Endodermal cell (in vitro differentiated cells): Measurements from ENCODE around the gene CCDC82. TPM values are rescaled to one million over a fixed set of nuclear protein-coding genes. Genes with fewer than 3 reads are reported as not detected.

Experiments used
- DNase-seq: peaks from one replicate; pipeline ENCODE4 v3.0.0-alpha.2; 2017
- H3K27ac ChIP-seq: 2 replicates; pipeline ENCODE4 v1.5.1; 2013; ENCODE audit warnings: mild to moderate bottlenecking, low read depth, low read length, moderate library complexity
- H3K27me3 ChIP-seq: 2 replicates; pipeline ENCODE4 v1.6.1; 2013; ENCODE audit warnings: mild to moderate bottlenecking, low read length, moderate library complexity; ENCODE audit not compliant: insufficient read depth, control insufficient read depth, poor library complexity, severe bottlenecking
- H3K36me3 ChIP-seq: 2 replicates; pipeline ENCODE4 v1.7.0; 2013; ENCODE audit warnings: mild to moderate bottlenecking, low read length, moderate library complexity; ENCODE audit not compliant: control insufficient read depth, insufficient read depth
- H3K4me1 ChIP-seq: one replicate; pipeline ENCODE4 v1.7.0; 2013; ENCODE audit warnings: low read length; ENCODE audit not compliant: control insufficient read depth, insufficient read depth
- H3K4me3 ChIP-seq: 2 replicates; pipeline ENCODE4 v1.5.1; 2013; ENCODE audit warnings: mild to moderate bottlenecking, low read length, moderate library complexity
- H3K9ac ChIP-seq: 2 replicates; pipeline ENCODE4 v1.6.1; 2013; ENCODE audit warnings: mild to moderate bottlenecking, low read length, moderate library complexity; ENCODE audit not compliant: poor library complexity, severe bottlenecking; ENCODE audit errors: extremely low read depth
- H3K9me3 ChIP-seq: 2 replicates; pipeline ENCODE4 v1.6.1; 2013; ENCODE audit warnings: mild to moderate bottlenecking, low read length, moderate library complexity; ENCODE audit not compliant: control insufficient read depth
- H3K27ac Mint-ChIP-seq: 2 replicates; pipeline ENCODE4 v1.8.0; 2020; ENCODE audit warnings: mixed read lengths
- H3K27me3 Mint-ChIP-seq: 2 replicates; pipeline ENCODE4 v1.8.0; 2021; ENCODE audit warnings: mild to moderate bottlenecking, mixed read lengths; ENCODE audit not compliant: insufficient read depth
- H3K36me3 Mint-ChIP-seq: 2 replicates; pipeline ENCODE4 v1.8.0; 2020; ENCODE audit warnings: low read depth, mixed read lengths
- H3K4me1 Mint-ChIP-seq: 2 replicates; pipeline ENCODE4 v1.8.0; 2020; ENCODE audit warnings: mixed read lengths
- H3K4me3 Mint-ChIP-seq: 2 replicates; pipeline ENCODE4 v1.8.0; 2020; ENCODE audit warnings: mild to moderate bottlenecking, moderate library complexity, mixed read lengths
- H3K9me3 Mint-ChIP-seq: 2 replicates; pipeline ENCODE4 v1.8.0; 2020; ENCODE audit warnings: mild to moderate bottlenecking, mixed read lengths
- CTCF ChIP-seq: fragments of 200-600 bp; sonication (generic); conservative IDR thresholded peaks from 2 replicates; pipeline ENCODE4 v1.5.0; 2021; ENCODE audit warnings: antibody characterized with exemption, mild to moderate bottlenecking
- WGBS, 2 experiments: methylation state at CpG; one replicate each; pipeline versions ENCODE4 v1.1.5 to v1.1.7; 2013; ENCODE audit warnings: missing lambda C conversion rate in 2 of 2, mixed read lengths in 1 of 2; ENCODE audit not compliant: insufficient coverage in 1 of 2, insufficient read length in 1 of 2; 5-methylcytosine and 5-hydroxymethylcytosine counted together
- total RNA-seq, 2 donors: library from RNA; stranded (reverse); fragmentation: NEBNext Ultra II Directional in 1 of 2; extraction: Animal tissue kit (Norgen Biotek cat#: 25700) in 1 of 2; gene quantifications; 2 replicates in 1 of 2; 3 replicates in 1 of 2; pipeline ENCODE4 v1.2.1, GENCODE V29; 2021

CCDC82 gene
- total RNA-seq, 2 donors from 2014 or later = 16.3 to 25.7 TPM

DNA sequence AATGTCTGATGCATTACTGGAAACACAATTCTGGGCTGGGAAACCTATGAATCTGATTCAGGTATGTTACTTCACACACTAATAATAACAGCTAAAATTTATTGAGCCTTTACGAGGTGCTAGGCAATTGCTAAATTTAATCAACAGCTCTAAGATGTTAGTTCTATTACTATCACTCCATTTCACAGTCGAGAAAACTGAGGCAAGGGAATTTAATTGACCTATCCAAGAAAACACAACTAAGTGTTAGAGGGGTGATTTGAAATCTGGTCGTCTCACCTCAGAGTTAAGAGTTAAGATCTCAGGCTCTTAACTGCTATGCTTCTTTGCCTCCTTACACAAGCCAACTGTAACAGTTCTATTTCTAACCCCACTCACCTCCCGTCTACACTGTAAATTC is 55.5 kb downstream of the CCDC82 start:
- peaks cover 4% of the 10 kb centered on the region for H3K36me3 ChIP-seq
- no peak overlapping the region for H3K4me3 ChIP-seq
- Mint-ChIP-seq H3K4me3 (no peak overlapping the region), H3K27me3 (no peaks in the 10 kb centered on the region), H3K9me3 (no peaks in the 10 kb centered on the region), H3K27ac (no peak overlapping the region), H3K36me3 (peaks cover 2% of the 10 kb centered on the region), H3K4me1 (peaks cover 63% of the 10 kb centered on the region)
- H3K27me3 ChIP-seq = no peaks in the 10 kb centered on the region
- 93 to 100% methylated on average over 2 to 4 of the region's 4 CpGs for WGBS, 2 experiments
- no peaks in the 10 kb centered on the region for H3K9me3 ChIP-seq
- H3K9ac ChIP-seq = no peak overlapping the region
- DNase-seq = no peak
- peaks cover 12% of the 10 kb centered on the region for H3K4me1 ChIP-seq
- TF ChIP-seq CTCF = no peak
- H3K27ac ChIP-seq = no peak overlapping the region

DNA sequence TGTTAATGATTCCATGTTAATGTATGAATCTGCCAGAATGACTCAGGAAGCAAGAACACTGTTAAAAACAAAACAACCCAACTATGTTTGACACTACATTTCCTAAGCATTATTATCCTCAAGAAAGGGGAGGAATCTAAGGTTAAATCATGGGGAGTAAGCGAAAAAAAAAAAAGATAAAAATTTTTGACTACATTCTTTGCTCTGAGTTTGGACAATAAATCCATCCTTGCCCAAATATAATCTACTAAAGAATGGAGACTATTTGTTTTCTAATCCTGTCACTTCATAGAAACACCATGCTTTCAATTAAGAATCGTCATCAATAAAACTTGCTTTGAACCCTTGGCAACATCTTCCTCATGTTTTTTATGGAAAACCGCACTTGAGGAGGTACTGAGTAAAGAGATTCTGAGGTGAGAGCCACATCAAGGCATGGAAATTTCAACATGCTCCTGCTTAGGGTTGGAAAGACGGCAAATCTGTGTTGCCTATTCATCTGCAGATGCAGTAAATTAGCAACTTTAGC is 56.5 kb downstream of the CCDC82 start:
- Mint-ChIP-seq H3K9me3 (no peaks in the 10 kb centered on the region), H3K27ac (peak overlapping the region; percentile 39), H3K4me1 (peaks cover 63% of the 10 kb centered on the region), H3K27me3 (no peaks in the 10 kb centered on the region), H3K4me3 (no peak overlapping the region), H3K36me3 (peaks cover 2% of the 10 kb centered on the region)
- H3K9ac ChIP-seq = no peak overlapping the region
- H3K4me3 ChIP-seq = no peak overlapping the region
- no peak for TF ChIP-seq CTCF
- no peak for DNase-seq
- H3K9me3 ChIP-seq = no peaks in the 10 kb centered on the region
- peaks cover 12% of the 10 kb centered on the region for H3K4me1 ChIP-seq
- H3K27me3 ChIP-seq = no peaks in the 10 kb centered on the region
- peaks cover 4% of the 10 kb centered on the region for H3K36me3 ChIP-seq
- WGBS, 2 experiments = 48 to 62% methylated on average over 2 to 3 of the region's 4 CpGs
- H3K27ac ChIP-seq = no peak overlapping the region

DNA sequence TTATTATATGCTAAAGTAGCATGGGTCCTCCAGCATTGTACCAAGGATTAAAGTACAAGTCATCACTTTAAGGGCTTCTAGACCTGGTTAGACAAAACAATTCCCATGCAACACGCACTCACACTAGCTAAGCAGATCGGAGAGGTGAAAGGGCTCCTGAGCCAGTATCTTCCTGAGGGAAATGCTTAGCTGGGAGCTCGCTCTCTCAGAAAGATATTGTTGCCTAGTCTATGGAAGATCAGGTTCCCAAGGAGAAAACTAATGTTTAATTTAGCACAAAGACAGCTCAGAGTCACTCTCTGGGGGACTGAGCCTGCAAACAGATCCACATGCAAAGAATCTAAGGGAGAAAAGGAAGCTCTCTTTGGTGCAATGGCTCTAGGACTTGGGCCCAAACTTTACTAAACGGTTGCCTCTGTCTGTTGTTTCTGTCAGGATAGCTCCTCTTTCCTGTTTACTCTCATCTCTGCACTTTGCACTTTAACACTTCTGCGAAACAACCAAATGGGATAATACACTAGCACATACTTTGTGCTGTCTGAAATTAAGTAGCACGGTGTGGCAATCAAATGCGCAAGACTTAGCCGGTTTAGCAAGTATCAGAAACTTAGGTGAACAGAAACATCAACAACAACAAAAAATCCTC is 57.5 kb downstream of the CCDC82 start:
- WGBS, 2 experiments = 77 to 90% methylated on average over 7 to 8 of the region's 8 CpGs

More for the DNA sequence above, 57.5 kb downstream of the CCDC82 start:
- Mint-ChIP-seq H3K27ac (peak overlapping the region; percentile 84), H3K4me1 (peaks cover 53% of the 10 kb centered on the region), H3K36me3 (peaks cover 2% of the 10 kb centered on the region), H3K27me3 (no peaks in the 10 kb centered on the region), H3K4me3 (no peak overlapping the region), H3K9me3 (no peaks in the 10 kb centered on the region)
- H3K4me1 ChIP-seq = peaks cover 12% of the 10 kb centered on the region
- peak overlapping the region; percentile 15 for H3K4me3 ChIP-seq
- no peaks in the 10 kb centered on the region for H3K27me3 ChIP-seq
- no peaks in the 10 kb centered on the region for H3K9me3 ChIP-seq
- H3K27ac ChIP-seq = peak overlapping the region; percentile 18
- H3K9ac ChIP-seq = no peak overlapping the region
- TF ChIP-seq CTCF = no peak
- peak; percentile 55 for DNase-seq
- H3K36me3 ChIP-seq = peaks cover 4% of the 10 kb centered on the region
